ENCODE data around the gene FSTL4. TPM values are rescaled to one million over a fixed set of nuclear protein-coding genes. Genes with fewer than 3 reads are reported as not detected.
"Not testable (repeated sequence)": the region's sequence is repeated elsewhere in the genome, so short reads cannot be mapped to it uniquely, and the experiment has no call there.

The FSTL4 gene
- total RNA-seq, 1 donor from 2014 or later, result 59.8 TPM

GRCh38 chr5:133552925-133553525 lies 59.3 kb downstream of the FSTL4 start:
- DNase-seq (ENCODE audit: low spot score), result no peak

- no peak for DNase-seq (ENCODE audit: low spot score)
Measured at GRCh38 chr5:133546500-133546899, 65.8 kb downstream of the FSTL4 start.

DNA sequence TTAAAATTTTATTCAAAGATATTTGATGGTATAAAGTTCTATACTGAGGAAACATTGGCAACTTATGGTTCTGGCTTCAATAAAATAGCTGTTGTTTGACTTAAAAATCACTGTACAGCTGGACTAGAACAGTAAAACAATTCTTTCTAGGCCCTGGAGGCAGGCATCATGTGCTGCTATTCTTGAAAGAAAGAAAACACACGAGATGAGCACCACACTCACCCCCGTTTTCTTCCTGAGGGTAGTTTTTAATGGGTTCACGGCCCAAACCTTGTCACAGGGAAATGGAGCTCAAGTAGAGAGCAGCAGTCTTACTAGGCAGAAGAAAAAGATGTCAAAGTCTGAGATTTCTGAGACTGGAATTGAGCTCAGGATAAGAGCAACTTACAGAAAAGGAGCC lies 68.0 kb downstream of the FSTL4 start:
- DNase-seq (ENCODE audit: low spot score), result no peak

DNA sequence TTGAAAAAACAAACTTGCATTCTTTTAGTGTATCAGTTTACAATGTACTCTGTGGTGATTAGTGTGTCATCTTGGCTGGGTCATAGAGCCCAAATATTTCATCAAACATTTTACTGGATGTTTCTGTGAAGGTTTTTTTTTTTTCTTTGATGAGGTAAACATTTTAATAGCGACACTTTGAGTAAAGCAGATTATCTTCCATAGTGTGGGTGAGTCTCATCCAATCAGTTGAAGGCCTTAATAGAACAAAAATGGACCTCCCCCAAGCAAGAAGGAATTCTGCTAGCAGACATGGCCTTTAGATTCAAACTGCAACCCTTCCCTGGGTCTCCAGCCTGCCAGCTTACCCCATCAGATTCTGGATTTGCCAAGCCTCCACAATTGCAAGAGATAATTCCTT lies 72.5 kb downstream of the FSTL4 start:
- no peak for DNase-seq (ENCODE audit: low spot score)

GRCh38 chr5:133538718-133539117 lies 73.6 kb downstream of the FSTL4 start:
- no peak for DNase-seq (ENCODE audit: low spot score)

- not testable (repeated sequence) for DNase-seq (ENCODE audit: low spot score)
Measured at GRCh38 chr5:133535241-133535929, 77.0 kb downstream of the FSTL4 start.

GRCh38 chr5:133534566-133534965 lies 77.8 kb downstream of the FSTL4 start:
- DNase-seq (ENCODE audit: low spot score), result no peak

GRCh38 chr5:133533541-133533940 lies 78.8 kb downstream of the FSTL4 start:
- no peak for DNase-seq (ENCODE audit: low spot score)

- no peak for DNase-seq (ENCODE audit: low spot score)
Measured at GRCh38 chr5:133531594-133531993, 80.7 kb downstream of the FSTL4 start.

DNA sequence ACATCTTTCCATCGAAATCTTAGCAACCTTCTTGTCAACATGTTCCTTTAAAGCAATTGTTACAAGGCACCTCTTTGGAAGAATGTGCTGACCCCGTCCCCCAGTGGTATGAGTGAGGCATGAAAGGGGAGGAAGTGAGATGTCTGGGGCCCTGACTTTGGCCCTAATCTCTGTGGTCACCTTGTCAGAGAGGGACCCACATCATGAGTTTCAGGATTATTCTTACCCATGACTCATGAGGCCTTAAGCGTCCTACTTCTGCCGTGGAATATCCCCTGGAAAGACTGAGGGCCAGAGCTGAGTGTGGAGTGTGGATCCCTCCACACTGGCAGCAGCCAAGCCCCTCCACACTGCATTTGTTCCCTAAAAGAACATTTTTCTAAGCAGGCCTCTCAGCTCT lies 81.2 kb downstream of the FSTL4 start:
- DNase-seq (ENCODE audit: low spot score), result no peak

GRCh38 chr5:133530270-133530669 lies 82.1 kb downstream of the FSTL4 start:
- DNase-seq (ENCODE audit: low spot score), result no peak

- no peak for DNase-seq (ENCODE audit: low spot score)
Measured at GRCh38 chr5:133528841-133529240, 83.5 kb downstream of the FSTL4 start.

DNA sequence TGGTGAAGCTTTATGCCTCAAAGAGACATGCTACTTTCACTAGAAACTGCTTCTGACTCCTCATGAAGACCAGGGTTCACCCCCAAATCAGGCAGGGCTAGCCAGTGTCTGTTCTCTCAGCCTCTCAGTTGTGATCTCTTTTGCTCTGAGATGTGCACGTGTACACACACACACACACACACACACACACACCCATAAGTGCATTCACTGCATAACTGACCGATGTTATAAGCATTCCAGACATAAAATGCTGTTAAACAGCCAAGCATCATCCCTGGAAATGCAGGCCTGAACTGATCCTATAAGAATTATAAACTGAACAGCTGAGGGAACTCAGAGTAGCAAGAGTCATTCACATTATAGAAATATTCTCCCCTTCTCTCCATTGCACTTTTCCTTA lies 85.0 kb downstream of the FSTL4 start:
- no peak for DNase-seq (ENCODE audit: low spot score)

DNA sequence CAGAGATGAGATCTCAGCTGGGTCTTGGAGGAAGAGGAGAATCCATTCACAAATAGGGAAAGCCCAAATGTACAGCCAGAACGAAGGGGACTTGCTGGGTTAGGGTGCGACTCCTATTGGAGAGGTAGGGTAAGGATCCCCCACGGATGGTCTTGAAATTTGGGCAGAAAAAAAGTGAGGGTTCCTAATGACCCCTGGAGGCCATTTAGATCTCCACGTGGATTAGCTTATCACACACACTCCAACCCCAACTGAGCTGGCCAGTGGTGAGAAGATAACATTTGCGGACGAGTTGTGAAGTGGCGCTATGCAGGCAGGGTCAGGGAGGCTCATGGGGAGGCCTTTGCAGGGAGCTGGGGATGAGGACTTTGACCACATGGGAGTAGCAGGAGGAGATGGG lies 86.0 kb downstream of the FSTL4 start:
- DNase-seq (ENCODE audit: low spot score), result no peak

DNA sequence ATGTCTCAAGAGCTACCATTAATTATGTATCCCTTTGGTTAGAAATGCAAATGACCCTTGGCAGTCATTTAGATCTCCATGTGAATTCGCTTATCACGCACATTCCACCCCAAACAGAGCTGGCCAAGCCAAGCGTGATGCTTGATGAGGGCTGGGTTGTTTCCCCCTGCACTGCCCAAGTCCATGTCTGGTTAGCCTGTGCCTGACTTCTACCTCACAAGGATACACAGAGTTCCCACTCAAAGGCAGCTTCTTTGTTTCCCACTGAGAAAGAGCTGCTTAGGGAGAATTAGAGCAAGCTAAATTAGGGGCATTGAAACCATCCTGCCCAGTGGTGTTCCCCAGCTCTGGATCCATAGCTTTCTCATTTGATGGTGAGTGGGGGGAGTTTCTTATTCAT lies 87.2 kb downstream of the FSTL4 start:
- DNase-seq (ENCODE audit: low spot score), result no peak

DNA sequence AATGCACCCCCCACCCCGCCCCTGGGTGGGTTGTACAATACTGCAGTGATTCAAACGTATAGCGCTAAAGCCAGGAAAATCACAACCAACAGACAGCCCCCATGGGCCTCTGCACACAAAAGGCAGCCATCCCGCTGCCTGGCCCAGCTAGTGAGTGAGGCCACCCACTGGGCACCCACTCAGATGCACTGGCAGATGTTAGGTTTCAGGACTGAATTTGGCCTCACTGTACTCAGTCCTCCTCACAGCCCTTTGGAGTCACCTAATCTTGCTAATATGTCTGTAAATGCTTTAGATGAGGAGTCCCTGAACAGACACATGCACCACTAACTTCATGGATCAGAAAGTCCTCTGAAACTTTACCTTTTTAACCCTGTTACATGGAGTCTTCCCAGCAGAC lies 87.7 kb downstream of the FSTL4 start:
- no peak for DNase-seq (ENCODE audit: low spot score)

GRCh38 chr5:133523961-133524586 lies 88.3 kb downstream of the FSTL4 start:
- no peak for DNase-seq (ENCODE audit: low spot score)

DNA sequence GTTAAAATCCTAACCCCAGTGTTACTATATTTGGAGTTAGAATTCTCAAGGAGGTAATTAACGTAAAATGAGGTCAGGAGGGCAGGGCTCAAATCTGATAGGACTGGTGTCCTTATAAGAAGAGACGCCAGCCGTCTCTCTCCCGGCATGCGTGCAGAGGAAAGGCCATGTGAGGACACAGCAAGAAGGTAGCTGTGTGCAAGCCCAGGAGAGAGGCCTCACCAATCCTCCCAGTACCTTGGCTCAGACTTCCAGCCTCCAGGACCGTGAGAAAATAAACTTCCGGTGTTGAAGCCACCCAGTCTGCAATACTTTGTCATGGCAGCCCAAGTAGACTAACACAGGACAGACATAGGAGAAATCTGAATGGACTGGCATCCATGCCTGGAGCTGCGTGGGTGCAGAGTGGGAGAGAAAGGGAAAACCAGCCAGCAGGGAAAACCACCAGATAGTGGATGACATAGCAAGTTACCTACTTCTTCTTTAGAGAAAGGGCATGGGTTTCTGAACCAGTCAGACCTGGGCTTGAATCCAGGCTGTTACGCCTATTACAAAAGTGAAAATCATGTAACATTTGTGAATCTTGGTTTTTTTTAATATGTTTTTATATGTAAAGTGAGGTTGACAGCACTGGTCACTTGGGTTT lies 89.2 kb downstream of the FSTL4 start:
- no peak for DNase-seq (ENCODE audit: low spot score)

GRCh38 chr5:133521801-133522200 lies 90.5 kb downstream of the FSTL4 start:
- DNase-seq (ENCODE audit: low spot score), result no peak

GRCh38 chr5:133520991-133521706 lies 91.2 kb downstream of the FSTL4 start:
- DNase-seq (ENCODE audit: low spot score), result no peak

DNA sequence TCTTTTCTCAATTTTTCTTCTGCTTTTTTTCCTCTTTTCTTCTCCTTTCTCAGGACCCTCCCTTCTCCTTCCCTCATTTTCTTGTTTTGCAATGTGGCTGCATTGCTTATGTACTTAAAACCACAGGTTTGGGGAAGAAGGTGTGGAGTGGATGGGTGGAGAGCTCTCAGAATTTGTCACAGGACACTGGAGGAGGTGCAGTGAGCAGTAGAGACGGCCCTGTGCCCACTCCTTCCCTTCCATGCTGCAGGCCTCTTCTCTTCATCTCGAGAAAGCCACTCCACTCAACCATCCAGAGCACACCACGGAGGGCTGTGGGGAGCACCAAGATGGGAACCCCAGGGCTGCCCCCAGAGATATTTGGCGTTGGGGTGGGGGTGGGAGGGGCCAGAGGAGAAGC lies 92.3 kb downstream of the FSTL4 start:
- no peak for DNase-seq (ENCODE audit: low spot score)

DNA sequence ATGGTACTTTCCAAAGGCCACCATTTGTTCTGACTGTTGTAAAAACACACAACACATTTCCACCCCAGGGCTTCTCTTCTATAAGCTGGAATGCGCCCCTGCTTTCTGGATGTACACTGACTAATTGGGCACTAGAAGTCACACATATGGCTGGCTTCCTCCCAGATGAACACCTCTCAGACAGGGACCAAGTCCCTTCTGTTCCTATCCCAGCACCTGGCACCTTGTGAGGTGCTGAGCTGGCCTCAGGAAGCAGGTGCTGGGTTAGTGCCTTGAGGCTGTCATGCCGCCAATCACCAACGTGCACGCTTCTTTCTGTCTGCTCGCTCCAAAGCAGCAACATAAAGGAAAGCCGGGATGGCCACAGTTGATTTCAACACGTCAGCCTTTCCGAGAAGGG lies 93.2 kb downstream of the FSTL4 start:
- no peak for DNase-seq (ENCODE audit: low spot score)

All from ureter (tissue), 1 donor.